GM12872 (cell line): ENCODE data around the gene PLA2G4D.

Experiments
- CTCF ChIP-seq: IDR thresholded peaks from 3 replicates; pipeline ENCODE4 v1.5.1; 2011; ENCODE audit warnings: low read depth, mild to moderate bottlenecking, low read length, moderate library complexity; ENCODE audit not compliant: insufficient read depth

The PLA2G4D gene

GRCh38 chr15:42094512-42094963 lies at the start of gene PLA2G4D:
Gene PLA2G4D, minus strand, starts transcription at chr15:42094562. Its CDS starts 103 bp downstream, at chr15:42094459.
- TF ChIP-seq CTCF: no peak

DNA sequence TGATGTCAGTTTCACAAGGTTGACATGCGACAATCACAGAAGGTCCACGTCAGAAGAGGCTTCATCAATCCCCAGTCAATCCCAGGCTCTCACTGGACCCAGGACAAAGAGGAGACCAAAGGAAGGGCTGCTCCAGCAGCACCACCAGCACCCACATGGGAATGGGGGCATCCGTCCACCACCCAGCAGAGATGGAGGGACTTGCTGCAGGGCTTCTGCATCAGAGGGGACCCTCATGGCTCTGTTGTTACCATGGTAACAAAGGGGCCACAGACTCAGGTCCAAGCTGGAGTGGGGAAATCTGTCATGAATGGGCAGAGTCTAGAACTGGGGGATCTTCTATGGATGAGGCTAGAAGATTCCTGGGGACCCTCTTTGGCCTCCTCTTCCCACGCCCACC lies 49.0 kb upstream of the PLA2G4D start:
- TF ChIP-seq CTCF: no peak

- TF ChIP-seq CTCF: no peak
These were observed 47.7 kb upstream of the PLA2G4D start for GRCh38 chr15:42141795-42142667.

DNA sequence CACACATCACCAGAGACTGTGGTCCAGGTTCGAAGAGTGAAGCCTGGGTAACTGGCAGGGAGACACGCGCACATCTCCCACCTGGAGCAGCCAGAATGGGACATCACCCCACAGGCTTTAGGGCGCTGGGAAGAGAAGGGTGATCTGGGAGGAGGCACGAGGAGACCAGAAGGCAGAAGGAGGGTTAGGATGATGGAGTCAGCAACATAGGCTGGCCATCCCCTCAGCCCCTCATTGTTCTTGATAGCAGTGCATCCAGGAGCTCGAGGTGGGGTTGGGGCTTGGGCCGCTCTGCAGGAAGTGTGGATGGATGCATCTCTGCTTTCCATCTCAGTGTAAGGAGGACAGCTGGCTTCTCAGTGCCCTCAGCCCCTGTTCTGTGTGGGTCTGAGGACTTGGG lies 46.9 kb upstream of the PLA2G4D start:
- TF ChIP-seq CTCF: no peak

DNA sequence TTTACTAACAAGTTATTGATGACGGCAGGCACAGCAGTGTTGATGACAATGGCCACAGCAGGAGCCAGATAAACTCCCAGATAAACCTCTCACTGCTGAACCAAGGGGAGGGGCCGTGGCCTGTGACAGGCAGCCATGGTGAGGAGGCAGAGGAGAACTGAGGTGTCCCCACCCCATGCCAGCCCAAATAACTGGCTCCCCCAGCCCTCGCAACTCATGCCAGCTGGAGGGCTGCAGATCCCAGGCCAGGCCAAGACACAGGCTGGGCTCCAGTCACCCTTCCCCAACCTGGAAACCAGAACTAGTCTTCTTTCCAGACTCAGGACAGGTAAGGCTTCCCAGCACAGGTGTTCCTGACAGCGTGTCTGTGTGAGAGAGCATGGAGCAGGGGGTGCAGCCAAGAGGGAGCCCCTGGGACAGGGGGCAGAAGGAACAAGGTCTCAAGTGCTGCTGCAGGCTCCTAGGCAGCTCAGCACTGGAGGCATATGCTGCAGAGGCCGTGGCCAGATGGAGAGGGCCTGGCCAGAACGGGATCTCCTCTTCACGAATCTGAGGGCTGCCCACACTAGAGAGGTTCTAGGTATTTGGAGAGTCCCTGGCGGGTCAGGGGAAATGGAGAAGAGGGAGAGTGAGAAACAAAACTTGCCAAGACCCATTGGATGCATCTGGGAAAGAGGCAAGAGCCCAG lies 46.2 kb upstream of the PLA2G4D start:
- no peak for TF ChIP-seq CTCF

DNA sequence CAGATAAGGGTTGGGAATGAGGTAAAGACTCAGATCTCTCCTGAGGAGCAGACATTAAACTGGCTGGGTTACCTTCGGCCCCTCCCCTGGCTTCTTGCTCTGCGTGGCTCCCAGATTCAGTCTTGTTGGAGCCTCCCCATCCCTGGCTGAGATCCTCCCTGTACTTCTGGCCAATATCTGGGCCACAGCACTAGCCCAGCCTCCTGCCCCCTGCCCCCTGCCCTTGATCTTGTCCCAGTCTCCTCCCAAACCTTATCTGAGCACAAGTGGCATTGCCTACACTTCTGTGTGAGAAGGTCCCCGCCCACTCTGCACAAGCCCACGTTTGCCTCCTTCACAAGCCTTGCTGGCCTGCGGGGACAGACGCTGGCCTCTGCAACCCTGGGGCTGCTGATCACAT lies 45.2 kb upstream of the PLA2G4D start:
- TF ChIP-seq CTCF: no peak

DNA sequence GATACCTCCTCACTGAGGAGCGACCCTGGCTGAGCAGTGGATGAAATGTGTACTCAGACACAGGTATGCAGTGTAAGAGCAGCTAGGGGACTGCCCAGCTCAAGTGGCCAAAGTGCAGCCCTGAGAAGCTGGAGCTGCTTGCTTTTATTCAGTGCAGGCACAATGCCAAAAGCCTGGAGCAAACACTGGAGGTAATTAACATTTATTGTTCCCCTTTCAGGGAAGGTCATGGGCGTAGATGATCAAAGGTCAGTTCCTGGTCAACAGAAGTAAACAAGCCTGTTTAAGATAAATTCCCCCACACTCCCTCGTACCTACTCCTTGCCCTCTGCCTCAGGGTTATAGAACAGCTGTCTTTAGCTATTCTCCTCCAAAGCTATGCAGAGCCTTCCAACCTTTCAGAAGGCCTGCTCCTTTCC lies 44.6 kb upstream of the PLA2G4D start:
- TF ChIP-seq CTCF: no peak
